HG03097 (cell line): ENCODE data around the gene PKN2.

Experiments used
- ATAC-seq: cut with Tn5 transposase; IDR thresholded peaks from one replicate; pipeline ENCODE4 v1.9.1; 2021; ENCODE audit not compliant: unreplicated experiment, low FRiP score

PKN2 gene

GRCh38 chr1:88683541-88684481, at the start of gene PKN2:
PKN2 (plus strand) TSS chr1:88684273; CDS start chr1:88684581, 308 bp downstream.
- ATAC-seq, result peak; percentile 82

GRCh38 chr1:88634538-88634937, 49.5 kb upstream of the PKN2 start:
- ATAC-seq, result no peak

GRCh38 chr1:88640060-88640459, 44.0 kb upstream of the PKN2 start:
- ATAC-seq, result no peak

- ATAC-seq, result no peak
Observed at GRCh38 chr1:88645886-88646285, 38.2 kb upstream of the PKN2 start.

- no peak for ATAC-seq
Observed at GRCh38 chr1:88646476-88647248, 37.4 kb upstream of the PKN2 start.

GRCh38 chr1:88647249-88647645, 36.8 kb upstream of the PKN2 start:
- ATAC-seq, result no peak

GRCh38 chr1:88647749-88648415, 36.2 kb upstream of the PKN2 start:
- no peak for ATAC-seq

GRCh38 chr1:88648706-88649105, 35.4 kb upstream of the PKN2 start:
- no peak for ATAC-seq

- no peak for ATAC-seq
Observed at GRCh38 chr1:88649932-88650331, 34.1 kb upstream of the PKN2 start.

- ATAC-seq, result no peak
Observed at GRCh38 chr1:88650676-88651418, 33.2 kb upstream of the PKN2 start.

- no peak for ATAC-seq
Observed at GRCh38 chr1:88655140-88655539, 28.9 kb upstream of the PKN2 start.

- ATAC-seq, result no peak
Observed at GRCh38 chr1:88655685-88656299, 28.3 kb upstream of the PKN2 start.

GRCh38 chr1:88658419-88658818, 25.7 kb upstream of the PKN2 start:
- ATAC-seq, result no peak

- no peak for ATAC-seq
Observed at GRCh38 chr1:88659552-88659951, 24.5 kb upstream of the PKN2 start.

GRCh38 chr1:88661188-88661587, 22.9 kb upstream of the PKN2 start:
- ATAC-seq, result no peak

GRCh38 chr1:88661951-88662699, 21.9 kb upstream of the PKN2 start:
- peak; percentile 45 for ATAC-seq

- ATAC-seq, result peak; percentile 36
Observed at GRCh38 chr1:88662723-88663122, 21.4 kb upstream of the PKN2 start.

- no peak for ATAC-seq
Observed at GRCh38 chr1:88668405-88668804, 15.7 kb upstream of the PKN2 start.

GRCh38 chr1:88670462-88670861, 13.6 kb upstream of the PKN2 start:
- ATAC-seq, result no peak
